Activated CD8-positive, alpha-beta memory T cell treated with anti-CD3 and anti-CD28 coated beads, Interleukin-2, amount 50 U/mL, for 24 hours (primary cell): ENCODE data around the gene CABLES2.

Experiments
- DNase-seq: peaks from one replicate; pipeline ENCODE4 v3.0.0-alpha.2; 2020; ENCODE audit errors: extremely low read depth

Gene CABLES2

DNA sequence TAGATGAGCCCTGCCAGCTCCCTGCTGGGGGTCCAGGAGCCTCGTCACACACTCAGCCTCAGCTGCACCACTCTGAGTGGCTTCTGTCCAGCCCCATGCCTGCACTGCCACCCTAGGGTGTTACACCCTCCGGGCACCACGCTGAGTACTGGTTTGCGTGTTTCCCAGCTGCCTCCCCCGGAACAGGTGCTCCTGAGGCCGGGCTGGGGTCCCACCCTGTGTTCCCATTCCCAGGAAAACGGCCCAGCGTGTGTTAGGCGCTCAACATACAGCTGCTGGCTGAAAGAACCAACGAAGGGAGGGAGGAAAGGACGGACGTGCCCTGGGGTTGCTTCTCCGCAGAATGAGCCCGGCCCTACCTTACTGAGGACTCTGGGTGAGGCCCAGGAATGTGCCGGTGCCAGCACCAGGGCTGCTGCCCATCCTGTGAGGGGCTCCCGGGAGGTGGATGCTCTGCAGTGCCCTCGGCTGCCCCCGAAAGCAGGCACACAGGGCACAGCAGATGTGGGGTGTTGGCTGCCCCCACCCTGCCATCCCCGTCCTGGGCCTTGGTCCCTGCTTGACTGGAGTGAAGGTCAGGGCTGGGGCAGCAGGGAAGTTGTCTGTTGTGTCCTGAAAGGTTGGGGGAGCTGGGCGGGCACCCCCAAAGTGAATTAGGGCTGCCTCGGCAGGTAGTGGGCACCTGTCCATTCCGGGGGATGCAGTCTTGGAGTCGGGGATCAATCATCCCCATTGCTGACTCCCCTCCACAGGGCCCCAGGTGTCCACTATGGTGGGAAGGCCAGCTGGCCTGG, 56.3 kb downstream of the CABLES2 start:
- no peak for DNase-seq

DNA sequence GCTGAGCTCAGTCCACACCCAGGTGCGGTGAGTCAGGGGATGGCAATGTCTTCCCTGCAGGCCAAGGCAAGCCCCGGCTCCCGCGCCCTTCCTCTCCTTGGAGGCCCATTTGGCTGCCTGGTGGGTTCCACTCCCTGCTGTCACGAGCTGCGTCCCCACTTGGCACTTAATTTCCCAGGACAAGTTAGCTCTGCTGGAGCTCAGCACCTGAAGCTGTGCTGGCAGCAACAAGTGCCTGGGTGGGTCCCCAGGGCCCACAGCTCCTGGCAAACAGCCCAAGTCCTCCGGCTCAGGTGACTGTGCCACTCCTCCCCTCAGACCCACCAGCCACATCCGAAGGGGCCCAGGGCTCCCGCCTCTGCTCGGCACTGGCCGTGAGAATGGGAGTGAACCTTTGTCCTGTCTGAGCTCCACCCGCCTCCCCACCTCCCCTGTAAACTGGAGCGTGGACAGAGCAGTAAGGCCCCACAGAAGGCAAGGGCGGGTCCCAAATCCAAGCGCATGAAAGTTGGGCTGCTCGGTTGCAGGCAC, 56.9 kb downstream of the CABLES2 start:
- no peak for DNase-seq

DNA sequence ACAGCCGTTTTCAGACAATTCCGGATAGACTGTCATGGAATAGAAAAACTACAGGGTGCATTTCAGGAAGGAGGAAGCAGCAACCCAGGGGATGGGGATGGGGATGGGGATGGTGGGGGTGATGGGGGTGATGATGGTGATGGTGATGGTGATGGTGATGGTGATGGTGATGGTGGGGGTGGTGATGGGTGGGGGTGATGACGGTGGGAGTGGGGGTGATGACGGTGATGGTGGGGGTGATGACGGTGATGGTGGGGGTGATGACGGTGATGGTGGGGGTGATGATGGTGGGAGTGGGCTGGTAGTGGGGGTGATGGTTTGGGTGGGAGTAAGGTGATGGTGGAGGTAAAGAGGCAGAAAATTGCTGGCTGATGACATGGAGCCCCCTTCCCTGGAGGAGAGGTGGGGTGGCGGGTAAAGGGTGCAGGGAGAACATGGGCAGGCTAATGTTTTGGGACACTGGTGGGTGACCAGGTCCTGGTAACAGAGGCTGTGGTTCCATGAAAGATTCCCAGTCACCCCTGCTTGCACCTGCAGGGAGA, 57.5 kb downstream of the CABLES2 start:
- no peak for DNase-seq

DNA sequence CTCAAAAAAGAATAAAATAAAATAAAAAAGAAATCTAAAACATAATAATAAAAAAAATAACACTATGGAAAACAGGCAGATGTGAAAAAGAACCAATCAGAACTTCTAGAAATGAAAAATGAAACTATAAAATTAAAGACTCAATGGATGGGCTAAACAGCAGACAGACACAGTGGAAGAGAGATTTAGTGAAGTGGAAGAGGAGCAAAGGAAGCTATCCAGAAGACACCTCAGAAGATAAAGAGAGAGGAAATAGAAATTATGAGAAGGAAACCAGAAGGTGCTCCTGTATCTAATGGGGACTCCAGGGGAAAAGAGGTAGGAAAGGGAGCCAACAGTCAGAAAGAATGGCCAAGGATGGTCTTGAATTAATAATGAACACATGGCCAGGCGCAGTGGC, 58.5 kb downstream of the CABLES2 start:
- no peak for DNase-seq

DNA sequence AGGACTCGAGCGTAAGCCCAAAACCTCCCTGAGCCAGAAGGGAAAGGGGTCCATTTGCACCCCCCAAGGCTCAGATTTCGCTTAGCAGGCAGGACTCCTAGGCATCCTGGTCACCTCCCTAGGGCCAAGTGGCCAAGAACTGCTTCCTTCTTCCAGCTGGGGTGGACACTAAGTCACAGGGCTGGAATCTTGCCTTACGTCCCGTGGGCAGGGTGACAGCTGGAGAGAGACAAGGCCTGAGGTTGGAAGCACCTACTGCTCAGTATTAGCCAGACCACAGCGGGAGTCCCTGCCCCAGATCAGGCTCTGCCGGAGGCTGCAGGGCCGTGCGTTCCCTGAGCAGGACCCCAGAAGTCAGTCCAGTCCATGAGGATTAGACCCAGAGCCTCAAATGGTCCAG, 59.6 kb downstream of the CABLES2 start:
- no peak for DNase-seq

DNA sequence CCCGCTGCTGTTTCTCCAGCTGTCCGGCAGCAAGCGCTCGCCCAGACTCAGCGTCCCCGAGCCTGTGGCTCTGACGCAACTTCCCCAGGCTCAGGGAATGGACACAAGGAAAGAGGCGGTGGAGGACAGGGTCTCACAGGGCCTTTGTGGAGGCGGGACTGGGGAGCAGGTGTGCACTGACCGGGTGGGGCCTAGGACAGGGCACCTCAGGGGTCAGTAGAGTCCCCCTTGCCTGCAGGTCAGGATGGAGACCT, 60.0 kb downstream of the CABLES2 start:
- DNase-seq: no peak

DNA sequence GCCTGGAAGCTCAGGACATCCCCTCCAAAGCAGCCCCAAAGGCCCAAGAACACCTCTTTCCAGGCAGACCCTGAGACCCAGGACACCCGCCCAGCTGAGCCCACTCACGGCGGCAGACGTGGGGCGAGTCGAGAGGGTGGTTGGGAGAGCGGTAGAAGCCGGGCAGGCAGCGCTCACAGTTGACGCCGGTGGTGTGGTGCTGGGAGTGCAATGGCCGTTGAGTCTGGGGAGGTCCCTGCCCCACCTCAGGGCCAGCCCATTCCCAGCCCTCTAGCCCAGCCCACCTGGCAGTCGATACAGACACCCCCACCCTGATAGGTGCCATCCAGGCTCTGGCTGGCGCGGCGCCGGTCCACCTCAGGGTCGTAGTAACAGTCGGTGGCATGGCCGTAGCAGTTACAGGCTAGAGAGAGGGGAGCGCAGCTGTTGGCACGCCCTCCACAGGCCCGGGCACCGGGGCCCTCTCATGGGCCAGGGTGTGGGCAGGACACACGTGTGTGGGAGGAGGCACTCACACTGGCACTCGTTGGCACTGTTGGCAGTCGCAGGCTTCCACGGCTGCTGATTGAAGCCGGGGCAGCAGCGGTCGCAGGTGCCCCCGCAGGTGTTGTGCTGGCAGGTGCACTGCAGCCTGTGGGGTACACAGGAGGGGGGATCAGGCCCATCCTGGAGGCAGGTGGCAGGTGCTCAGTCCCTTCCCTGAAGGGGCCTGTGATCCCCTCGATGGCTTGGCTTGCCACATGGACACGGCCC, 60.5 kb downstream of the CABLES2 start:
- DNase-seq: no peak

DNA sequence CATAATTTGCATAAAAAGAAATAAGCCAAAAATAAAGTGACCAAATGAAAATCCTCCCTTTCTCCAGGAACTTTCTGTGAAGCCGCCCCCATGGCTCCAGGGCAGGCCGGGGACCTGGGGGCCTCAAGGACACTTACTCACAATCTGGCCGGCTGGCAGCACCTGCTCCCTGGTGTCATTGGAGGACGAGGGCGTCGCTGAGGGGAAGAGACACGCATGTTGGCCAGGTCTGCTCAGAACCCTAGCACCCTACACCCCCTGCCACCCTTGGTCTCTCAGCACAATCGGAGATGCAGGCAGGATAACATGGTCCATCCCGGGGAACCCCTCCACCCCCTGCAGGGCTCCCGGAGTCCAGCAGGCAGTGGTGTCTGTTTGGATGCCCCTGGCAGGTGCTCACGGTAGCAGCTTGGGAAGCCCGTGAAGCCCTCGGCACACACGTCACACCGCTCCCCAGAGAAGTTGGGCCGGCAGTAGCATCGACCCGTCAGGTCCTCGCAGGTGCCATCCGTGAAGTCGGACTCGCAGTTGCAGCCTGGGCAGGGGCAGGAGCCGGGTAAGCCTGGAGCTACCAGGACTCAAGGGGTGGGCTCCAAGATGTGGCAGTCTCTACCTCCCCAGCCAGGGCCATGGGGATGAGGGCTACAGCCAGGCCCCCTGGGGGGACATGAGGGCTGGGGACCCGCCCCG, 61.3 kb downstream of the CABLES2 start:
- DNase-seq: no peak

DNA sequence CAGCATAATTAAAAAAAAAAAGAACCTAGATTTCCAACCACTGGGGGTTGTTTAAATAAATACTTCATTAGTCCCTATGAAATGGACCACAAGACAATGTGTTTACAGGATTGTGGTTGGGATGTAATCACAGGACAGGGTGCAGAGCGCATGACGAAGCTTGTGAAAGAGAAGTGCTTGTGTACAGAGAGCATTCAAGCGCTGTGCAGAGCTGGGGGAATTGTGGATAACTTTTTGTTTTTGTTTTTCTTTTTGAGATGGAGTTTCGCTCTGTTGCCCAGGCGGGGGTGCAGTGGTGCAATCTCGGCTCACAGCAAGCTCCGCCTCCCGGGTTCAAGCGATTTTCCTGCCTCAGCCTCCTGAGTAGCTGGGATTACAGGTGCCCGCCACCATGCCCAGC, 62.3 kb downstream of the CABLES2 start:
- DNase-seq: no peak

DNA sequence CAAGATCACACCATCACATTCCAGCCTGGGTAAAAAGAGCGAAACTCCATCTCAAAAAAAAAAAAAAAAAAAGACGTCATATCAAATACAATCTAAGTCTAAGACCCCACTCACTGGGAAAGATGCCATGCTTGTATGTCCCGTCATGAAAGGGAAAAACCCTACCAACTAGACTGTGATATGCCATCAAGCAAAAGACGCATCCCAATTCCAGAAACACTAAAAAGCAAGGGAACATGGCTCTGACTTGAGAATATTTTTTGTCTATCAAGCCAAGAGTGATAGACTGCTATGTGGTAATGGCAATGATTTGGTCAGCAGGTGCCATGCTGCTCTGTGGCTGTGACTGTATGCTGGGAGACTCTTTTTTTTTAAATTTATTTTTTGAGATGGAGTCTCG, 63.0 kb downstream of the CABLES2 start:
- no peak for DNase-seq

DNA sequence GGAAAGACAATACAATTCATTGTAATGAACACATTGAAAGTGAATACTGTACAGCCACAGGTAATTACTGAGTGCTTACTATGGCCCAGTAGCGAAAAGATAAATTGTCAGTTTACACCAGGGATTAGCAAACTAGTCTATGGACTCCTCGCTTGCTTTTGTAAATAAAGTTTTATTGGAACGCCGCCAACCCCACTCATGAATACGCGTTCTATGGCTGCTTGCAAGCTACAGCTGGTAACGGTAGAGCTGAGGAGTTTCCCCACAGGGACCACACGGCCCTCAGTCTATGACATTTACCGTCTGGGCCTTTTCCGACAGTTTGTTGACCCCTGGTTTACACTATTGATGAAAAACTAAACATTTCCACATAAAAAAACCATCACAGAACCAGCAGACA, 64.2 kb downstream of the CABLES2 start:
- no peak for DNase-seq

DNA sequence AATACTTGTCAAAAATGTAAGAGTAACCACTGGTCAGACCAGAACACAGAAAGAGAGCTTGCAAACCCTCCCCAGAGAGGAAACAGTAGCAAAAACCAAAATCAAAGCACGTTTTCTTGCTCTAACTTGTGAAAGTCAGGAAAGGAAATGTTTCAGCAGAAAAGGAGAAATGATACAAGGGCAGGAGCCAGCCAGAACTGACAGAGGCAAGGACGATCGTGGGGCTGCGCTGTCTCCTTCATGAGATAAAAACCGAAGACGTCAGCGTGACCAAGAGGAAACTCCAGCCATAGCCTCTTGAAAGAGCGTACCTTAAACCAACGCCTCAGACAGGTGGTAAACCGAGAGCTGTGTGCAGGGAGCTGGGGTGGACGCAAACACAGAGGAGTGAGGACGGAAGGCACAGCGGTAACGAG, 67.4 kb downstream of the CABLES2 start:
- DNase-seq: no peak
